GM20000 (cell line): Measurements from ENCODE around the gene SH3GL1.

Experiments used
- DNase-seq: peaks from one replicate; pipeline ENCODE4 v3.0.0; 2012; ENCODE audit warnings: low spot score
- CTCF ChIP-seq: IDR thresholded peaks from 2 replicates; pipeline ENCODE4 v1.5.1; 2012; ENCODE audit warnings: mild to moderate bottlenecking, control low read depth; ENCODE audit errors: extremely low read depth, missing control alignments

The SH3GL1 gene

DNA sequence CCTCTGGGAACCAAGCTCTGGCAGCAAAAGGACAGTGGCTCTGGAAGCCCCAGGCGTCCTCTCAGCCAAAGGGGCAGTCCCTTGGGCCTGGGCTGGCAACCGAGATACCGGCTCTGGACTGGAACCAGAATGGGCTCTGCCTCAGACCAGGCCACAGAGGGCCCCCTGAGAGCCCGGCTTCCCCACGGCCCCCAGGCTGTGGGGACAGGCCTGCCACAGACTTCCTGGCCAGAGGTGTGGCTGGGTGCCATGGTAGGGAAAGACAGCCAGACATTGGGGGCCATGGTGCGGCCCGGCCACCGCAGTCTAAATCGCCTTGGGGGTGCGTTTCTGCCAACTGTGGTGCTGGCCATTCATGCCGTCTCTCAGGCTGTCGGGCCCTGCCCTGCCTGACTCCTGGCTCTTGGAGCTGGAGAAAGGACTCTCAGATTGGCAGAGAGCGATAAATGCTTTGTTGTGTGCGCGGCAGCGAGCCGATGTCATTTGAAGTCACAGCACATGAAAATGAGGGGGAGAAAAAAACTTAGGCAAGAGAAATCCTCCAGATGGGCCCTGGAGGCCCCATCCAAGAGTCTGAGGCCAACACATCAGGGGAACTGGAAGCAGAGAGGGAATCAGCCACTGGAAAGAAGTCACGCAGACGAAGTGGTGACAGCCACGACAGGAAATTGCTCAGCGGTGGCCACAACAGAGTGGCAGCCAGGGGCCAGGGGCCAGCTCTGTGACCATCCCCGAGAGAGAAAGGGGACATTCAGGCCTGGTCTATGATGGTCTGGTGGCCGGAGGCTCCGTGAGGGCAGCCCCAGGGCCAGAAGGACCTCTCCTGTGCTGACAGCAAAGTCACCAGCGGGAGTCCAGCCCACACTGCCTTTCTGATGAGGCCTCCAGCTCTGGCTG is 26.5 kb downstream of the SH3GL1 start:
- DNase-seq, result no peak
- TF ChIP-seq CTCF, result no peak

GRCh38 chr19:4373013-4373367 is 27.4 kb downstream of the SH3GL1 start:
- DNase-seq, result no peak
- no peak for TF ChIP-seq CTCF

DNA sequence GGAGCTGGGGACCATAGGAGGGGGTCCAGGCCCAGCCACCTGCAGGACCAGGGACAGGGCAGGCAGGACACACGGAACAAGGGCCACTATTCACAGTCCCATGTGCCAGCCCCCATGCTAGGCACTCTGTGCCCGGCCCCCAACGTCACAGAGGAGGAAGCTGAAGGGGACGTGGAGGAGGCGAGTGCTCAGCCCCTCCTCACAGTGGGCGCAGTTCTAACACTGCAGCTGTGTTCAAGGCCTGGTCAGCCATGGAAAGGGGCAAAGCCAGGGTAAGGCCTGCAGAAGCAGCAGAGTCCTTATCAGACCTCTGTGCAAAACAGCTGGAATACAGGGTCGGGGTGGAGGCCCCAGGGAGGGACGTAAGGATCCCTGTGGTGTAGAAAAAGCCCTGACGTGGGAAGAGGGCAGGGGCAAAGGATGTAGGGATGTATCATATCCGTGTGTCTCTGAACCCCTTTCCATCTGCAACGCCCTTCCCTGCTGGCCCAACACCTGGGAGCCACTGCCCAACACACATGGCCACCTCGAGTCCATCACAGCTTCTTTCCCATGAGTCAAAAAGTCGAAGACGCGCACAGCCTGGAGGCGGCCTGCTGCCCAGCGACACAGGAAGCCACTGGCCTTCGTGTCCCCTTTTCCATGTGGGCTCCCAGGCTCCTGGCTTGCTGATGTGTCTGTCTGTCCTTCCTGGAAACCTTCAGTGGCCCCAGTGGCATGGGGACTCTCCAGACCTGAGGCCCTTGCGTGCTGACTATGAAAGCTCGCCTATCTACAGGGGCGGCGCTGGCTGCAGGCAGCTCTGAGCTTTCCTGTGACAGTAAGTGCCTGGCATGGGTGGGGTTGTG is 28.0 kb downstream of the SH3GL1 start:
- no peak for TF ChIP-seq CTCF
- no peak for DNase-seq

- no peak for DNase-seq
- TF ChIP-seq CTCF, result no peak
These were observed 28.8 kb downstream of the SH3GL1 start for GRCh38 chr19:4371247-4372164.

- TF ChIP-seq CTCF, result no peak
- DNase-seq, result no peak
These were observed 29.8 kb downstream of the SH3GL1 start for GRCh38 chr19:4370418-4371041.

DNA sequence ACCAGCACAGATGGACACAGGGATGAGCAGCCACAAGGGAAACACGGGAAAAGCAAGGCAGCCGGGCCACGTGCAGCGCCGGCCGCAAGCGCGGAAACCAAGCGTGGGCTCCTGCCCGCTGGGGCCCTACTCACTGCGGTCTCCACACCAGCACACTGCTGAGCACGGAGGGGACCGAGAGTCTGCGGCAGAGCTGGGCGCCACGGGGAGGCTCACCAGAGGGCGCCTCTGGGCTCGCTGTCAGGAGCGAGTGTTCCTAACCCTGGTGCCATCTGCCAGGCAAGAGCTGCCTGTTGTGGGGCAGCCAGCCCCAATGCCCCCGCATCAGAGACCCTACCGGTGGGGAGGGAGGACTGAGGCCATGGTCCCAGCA is 30.5 kb downstream of the SH3GL1 start:
- TF ChIP-seq CTCF, result peak; percentile 68
- DNase-seq, result peak; percentile 77
